Astrocyte of the spinal cord (primary cell): Measurements from ENCODE around the gene PRADC1.

ENCODE experiments used
- DNase-seq: peaks from one replicate; pipeline ENCODE4 v3.0.0; 2011; ENCODE audit warnings: low read depth, low spot score
- H3K4me3 ChIP-seq: 2 replicates; pipeline ENCODE4 v1.5.1; 2011; ENCODE audit warnings: low read depth, mild to moderate bottlenecking, low read length, moderate library complexity
- CTCF ChIP-seq: IDR thresholded peaks from 2 replicates; pipeline ENCODE4 v1.5.1; 2012; ENCODE audit warnings: low read depth, mild to moderate bottlenecking, low read length, inconsistent platforms
- in situ Hi-C: cut with HindIII; loops from 2 replicates; pipeline ENCODE4 v1.10.0; 2017; ENCODE audit warnings: low sequenced_read_pairs

PRADC1 gene

GRCh38 chr2:73237168-73237567, 4.1 kb upstream of the PRADC1 start:
- TF ChIP-seq CTCF, result no peak
- DNase-seq, result no peak
- H3K4me3 ChIP-seq, result no peak overlapping the region
- in situ Hi-C loops, result no loop called here

GRCh38 chr2:73235315-73236028, 2.4 kb upstream of the PRADC1 start:
- DNase-seq, result no peak
- H3K4me3 ChIP-seq, result peak overlapping the region; percentile 90
- in situ Hi-C loops, result no loop called here
- no peak for TF ChIP-seq CTCF

- no peak for TF ChIP-seq CTCF
- in situ Hi-C loops, result no loop called here
- peak within 1 kb of the TSS; percentile 90 for H3K4me3 ChIP-seq
- peak; percentile 92 for DNase-seq
Measured at GRCh38 chr2:73233932-73234832, 1.1 kb upstream of the PRADC1 start, which contains the start of gene CCT7. Gene CCT7, plus strand, starts transcription at chr2:73234308. Its CDS starts 71 bp downstream, at chr2:73234379.

- TF ChIP-seq CTCF, result no peak
- DNase-seq, result no peak
- in situ Hi-C loops, result no loop called here
- H3K4me3 ChIP-seq, result peak overlapping the region; percentile 79
Measured at GRCh38 chr2:73232403-73233153, 461 bp downstream of the PRADC1 start.

- in situ Hi-C loops, result no loop called here
- H3K4me3 ChIP-seq, result no peak overlapping the region
- no peak for TF ChIP-seq CTCF
- DNase-seq, result no peak
Measured at GRCh38 chr2:73228631-73229030, 4.4 kb downstream of the PRADC1 start.

GRCh38 chr2:73227086-73227485, 6.0 kb downstream of the PRADC1 start:
- H3K4me3 ChIP-seq, result no peak overlapping the region
- no peak for DNase-seq
- in situ Hi-C loops, result no loop called here
- no peak for TF ChIP-seq CTCF
